DOHH2 (cell line): ENCODE measurements around the gene ADTRP.

Experiments used
- CTCF ChIP-seq: fragments of 200-600 bp; sonication (generic); IDR thresholded peaks from one replicate; pipeline ENCODE4 v1.5.1; 2014; ENCODE audit warnings: antibody characterized with exemption, mild to moderate bottlenecking, low read depth, low read length; ENCODE audit not compliant: poor library complexity, severe bottlenecking
- EZH2phosphoT487 ChIP-seq: fragments of 200-600 bp; sonication (generic); IDR thresholded peaks from 2 replicates; pipeline ENCODE4 v1.6.1; 2017; ENCODE audit warnings: borderline replicate concordance, mild to moderate bottlenecking, antibody characterized with exemption, low read length, moderate library complexity, mixed read lengths

- no peak for TF ChIP-seq EZH2phosphoT487
- TF ChIP-seq CTCF, result no peak
These were observed 49.5 kb downstream of the ADTRP start for GRCh38 chr6:11729076-11729475.
